Calu3 (cell line): ENCODE results near the gene BRAT1. TPM values are rescaled to one million over a fixed set of nuclear protein-coding genes. Genes with fewer than 3 reads are reported as not detected.

Experiments used
- BruUV-seq: library from RNA; stranded (reverse); fragments of 400-500 nt; replicated peaks from 2 replicates; lab custom pipeline; 2021; lab: Mats Ljungman, UMichigan
- CTCF ChIA-PET: fragments of 300-600 bp; sonication (Branson Sonifier 250); formaldehyde crosslinking; loops from one replicate; lab custom pipeline; 2022; ENCODE audit warnings: antibody characterized with exemption; lab: Charles Lee
- DNase-seq: peaks from one replicate; pipeline ENCODE4 v3.0.0; 2022
- H3K27ac Mint-ChIP-seq: one replicate; pipeline ENCODE4 v1.8.0; 2022; ENCODE audit warnings: mixed read lengths; ENCODE audit not compliant: unreplicated experiment
- H3K27me3 Mint-ChIP-seq: one replicate; pipeline ENCODE4 v1.8.0; 2022; ENCODE audit warnings: mixed read lengths; ENCODE audit not compliant: unreplicated experiment
- H3K36me3 Mint-ChIP-seq: one replicate; pipeline ENCODE4 v1.8.0; 2022; ENCODE audit warnings: mild to moderate bottlenecking, moderate library complexity, mixed read lengths; ENCODE audit not compliant: insufficient read depth, unreplicated experiment
- H3K4me1 Mint-ChIP-seq: one replicate; pipeline ENCODE4 v1.8.0; 2022; ENCODE audit warnings: mild to moderate bottlenecking, low read depth, mixed read lengths; ENCODE audit not compliant: unreplicated experiment
- H3K4me3 Mint-ChIP-seq: one replicate; pipeline ENCODE4 v1.8.0; 2022; ENCODE audit warnings: mild to moderate bottlenecking, low read depth, moderate library complexity, mixed read lengths; ENCODE audit not compliant: unreplicated experiment
- H3K9me3 Mint-ChIP-seq: one replicate; pipeline ENCODE4 v1.8.0; 2022; ENCODE audit warnings: low read depth, mixed read lengths; ENCODE audit not compliant: unreplicated experiment
- CTCF ChIP-seq: fragments of 200-600 bp; IDR thresholded peaks from one replicate; pipeline ENCODE4 v1.8.0; 2022; ENCODE audit warnings: antibody characterized with exemption; ENCODE audit not compliant: unreplicated experiment
- intact Hi-C: fragments of 100-400 bp; cut with micrococcal nuclease; formaldehyde crosslinking; loops from one replicate; pipeline ENCODE4 v1.10.0; 2022; ENCODE audit not compliant: unreplicated experiment
- total RNA-seq: library from RNA; stranded (reverse); gene quantifications from 2 replicates; pipeline ENCODE4 v1.2.3, GENCODE V29; 2022

Gene BRAT1
- total RNA-seq, 1 experiment from 2014 or later: 59.6 TPM

DNA sequence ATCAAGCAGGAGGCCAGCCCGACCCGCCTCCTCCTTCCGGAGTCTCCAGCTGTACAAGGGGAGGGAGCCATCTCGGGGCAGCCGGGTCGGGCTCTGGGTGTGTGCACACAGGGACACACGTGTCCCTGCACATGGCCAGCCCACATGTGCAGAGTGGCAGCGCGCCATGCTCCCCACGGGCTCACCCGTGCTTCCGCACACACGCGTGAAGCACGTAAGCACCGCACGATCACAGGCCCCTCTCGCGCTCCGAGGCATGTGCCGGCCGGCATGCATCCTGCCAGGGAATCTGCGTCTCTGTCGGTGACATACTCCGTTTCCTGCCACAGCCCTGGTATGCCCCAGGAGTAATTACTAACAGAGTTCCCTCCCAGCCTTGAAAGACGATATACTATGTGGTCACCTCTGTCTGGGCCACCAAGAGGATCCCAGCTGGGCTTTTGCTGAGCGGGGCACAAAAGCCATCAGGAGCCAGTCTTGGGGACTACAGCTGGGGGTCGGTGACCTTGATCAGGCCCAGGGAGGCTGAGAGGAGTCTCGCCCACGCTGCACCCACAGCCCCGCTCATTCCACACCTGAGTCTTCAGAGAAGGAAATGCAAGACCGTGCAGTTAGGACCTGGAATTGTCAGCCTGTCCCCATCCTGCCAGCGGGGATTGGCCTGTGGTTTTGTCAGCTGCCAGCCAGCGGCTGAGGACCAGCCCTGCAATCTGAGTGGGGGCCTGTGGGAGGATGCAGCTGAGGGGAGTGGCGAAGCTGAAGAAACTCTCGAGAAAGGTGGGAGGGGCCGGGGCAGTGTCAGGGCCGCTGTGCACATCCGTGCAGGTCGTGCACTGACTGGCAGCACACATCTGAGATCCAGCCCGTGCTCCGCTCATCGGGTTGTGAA is 46.8 kb downstream of the BRAT1 start:
- no TSS peak for BruUV-seq
- peaks cover 37% of the 10 kb centered on the region for H3K4me1 Mint-ChIP-seq
- no peaks in the 10 kb centered on the region for H3K27me3 Mint-ChIP-seq
- CTCF ChIA-PET: interaction anchor here (0.5 to 1.3 kb wide), 3 partner anchors 9 to 190 kb away, joined by 3 to 4 read pairs (median 4); no protein-coding TSS in a partner anchor
- DNase-seq: peak; percentile 47
- H3K4me3 Mint-ChIP-seq: no peak overlapping the region
- peaks cover 6% of the 10 kb centered on the region for H3K36me3 Mint-ChIP-seq
- intact Hi-C loops: no loop called here
- no peak for TF ChIP-seq CTCF
- no peaks in the 10 kb centered on the region for H3K9me3 Mint-ChIP-seq
- H3K27ac Mint-ChIP-seq: no peak overlapping the region

DNA sequence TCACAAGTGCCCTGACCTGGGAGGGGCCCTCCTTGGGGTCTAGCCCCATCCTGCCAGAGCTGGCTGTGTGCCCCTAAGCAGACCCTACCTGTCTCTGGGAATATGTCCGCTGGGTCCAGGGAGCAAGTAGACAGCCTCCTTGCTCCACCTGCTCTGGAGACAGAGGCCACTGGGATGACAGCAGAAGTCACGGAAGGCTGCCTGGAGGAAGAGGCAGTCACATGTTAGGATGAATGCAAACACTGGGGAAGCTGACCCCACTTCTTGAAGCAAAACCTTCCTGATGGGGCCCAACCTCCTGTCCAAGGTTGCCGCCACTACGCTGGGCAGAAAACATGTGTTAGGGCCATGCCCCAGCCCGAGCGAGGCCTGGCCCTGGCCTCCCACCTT is 47.4 kb downstream of the BRAT1 start:
- DNase-seq: no peak
- no peak for TF ChIP-seq CTCF
- BruUV-seq: no TSS peak
- intact Hi-C loops: no loop called here
- no peaks in the 10 kb centered on the region for H3K9me3 Mint-ChIP-seq
- H3K4me1 Mint-ChIP-seq: peaks cover 34% of the 10 kb centered on the region
- no peak overlapping the region for H3K4me3 Mint-ChIP-seq
- no peaks in the 10 kb centered on the region for H3K27me3 Mint-ChIP-seq
- peaks cover 6% of the 10 kb centered on the region for H3K36me3 Mint-ChIP-seq
- H3K27ac Mint-ChIP-seq: no peak overlapping the region
- CTCF ChIA-PET: interaction anchor here (1.2 to 1.3 kb wide), 2 partner anchors 8 to 10 kb away, joined by 4 read pairs; no protein-coding TSS in a partner anchor

GRCh38 chr7:2507208-2507916 is 48.0 kb downstream of the BRAT1 start:
- Mint-ChIP-seq H3K9me3 (no peaks in the 10 kb centered on the region), H3K27ac (no peak overlapping the region), H3K4me3 (no peak overlapping the region), H3K4me1 (peaks cover 29% of the 10 kb centered on the region), H3K27me3 (no peaks in the 10 kb centered on the region), H3K36me3 (peaks cover 6% of the 10 kb centered on the region)
- intact Hi-C loops: no loop called here
- CTCF ChIA-PET: no interaction called here
- BruUV-seq: no TSS peak
- no peak for DNase-seq
- TF ChIP-seq CTCF: no peak

- TF ChIP-seq CTCF: no peak
- CTCF ChIA-PET: interaction anchor here (0.6 kb wide), 1 partner anchor 53 kb away, joined by 3 read pairs; no protein-coding TSS in a partner anchor
- peaks cover 14% of the 10 kb centered on the region for H3K4me1 Mint-ChIP-seq
- DNase-seq: no peak
- no TSS peak for BruUV-seq
- no peak overlapping the region for H3K4me3 Mint-ChIP-seq
- H3K27ac Mint-ChIP-seq: no peak overlapping the region
- intact Hi-C loops: no loop called here
- H3K9me3 Mint-ChIP-seq: no peaks in the 10 kb centered on the region
- peaks cover 6% of the 10 kb centered on the region for H3K36me3 Mint-ChIP-seq
- H3K27me3 Mint-ChIP-seq: peaks cover 11% of the 10 kb centered on the region
Measured at GRCh38 chr7:2505401-2505800, 49.9 kb downstream of the BRAT1 start.
